ENCODE results near the gene DSN1.

DNA sequence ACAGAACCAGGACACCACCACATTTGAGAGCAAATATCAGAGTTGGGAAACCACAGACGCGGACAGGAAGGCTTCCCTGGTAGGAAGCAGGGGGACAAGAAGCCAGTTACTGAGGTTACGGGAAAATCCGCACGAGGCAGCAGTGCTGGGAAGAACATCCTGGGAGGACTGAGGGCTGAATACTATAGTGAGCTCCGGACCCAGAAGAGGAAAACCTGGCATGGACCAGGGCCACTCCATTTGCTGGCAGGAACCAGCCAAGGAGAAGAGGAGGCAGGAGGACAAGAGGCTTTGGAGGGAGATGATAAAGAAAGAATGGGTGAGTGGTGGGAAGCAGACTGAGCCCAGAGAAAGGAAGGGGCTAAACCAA, 6.1 kb upstream of the DSN1 start:
- TF ChIP-seq CTCF (IDR thresholded peaks at IDR 0.05; ENCODE audit: low read depth, low read length, poor library complexity, severe bottlenecking) (no peak), EZH2phosphoT487 (IDR thresholded peaks at IDR 0.05; ENCODE audit: borderline replicate concordance, low read length) (no peak)

Data from DOHH2 (cell line).